ENCODE measurements around the gene CDX1. TPM values are rescaled to one million over a fixed set of nuclear protein-coding genes. Genes with fewer than 3 reads are reported as not detected.

Gene CDX1
- total RNA-seq, 1 experiment from 2014 or later, result 0.22 TPM

- H2BK12ac ChIP-seq (ENCODE audit: insufficient read length, low read depth, low read length), result no peak overlapping the region
- H3K14ac ChIP-seq (ENCODE audit: insufficient read depth, low read length), result no peak overlapping the region
- no peak for TF ChIP-seq CTCF (conservative IDR thresholded peaks at IDR 0.05)
- no peak for DNase-seq
- no peak overlapping the region for H3K4ac ChIP-seq (ENCODE audit: low read depth, low read length)
- H3K27me3 Mint-ChIP-seq (ENCODE audit: low read depth), result peaks cover 64% of the 10 kb centered on the region
- no peaks in the 10 kb centered on the region for H3K79me2 ChIP-seq (ENCODE audit: insufficient read depth, low read length)
- no peak overlapping the region for H3K18ac ChIP-seq (ENCODE audit: insufficient read length, low read depth, low read length)
- no peak overlapping the region for H2AK5ac ChIP-seq (ENCODE audit: insufficient read length, low read length)
- no peaks in the 10 kb centered on the region; a peak in 1 of 7 replicates for H3K36me3 Mint-ChIP-seq (ENCODE audit: insufficient read depth in 1 of 3, low read depth in 3 of 3)
- H2BK15ac ChIP-seq (ENCODE audit: low read depth, low read length), result no peak overlapping the region
- no peak overlapping the region for H3K9ac ChIP-seq (ENCODE audit: extremely low read depth, insufficient read length, low read length)
- H3K27ac Mint-ChIP-seq, result no peak overlapping the region
- no peak overlapping the region for H2BK120ac ChIP-seq (ENCODE audit: low read depth, low read length, poor library complexity, severe bottlenecking)
- H3K4me1 Mint-ChIP-seq, result peaks cover 13 to 24% of the 10 kb centered on the region in 2 experiments
- peaks cover 2% of the 10 kb centered on the region for H3K23me2 ChIP-seq (ENCODE audit: insufficient read length, low read depth, low read length, poor library complexity, severe bottlenecking)
- H2BK20ac ChIP-seq (ENCODE audit: low read depth, low read length, poor library complexity, severe bottlenecking), result no peak overlapping the region
- no peak overlapping the region for H3K4me2 ChIP-seq (ENCODE audit: insufficient read depth, insufficient read length, low read length)
- no peaks in the 10 kb centered on the region for H4K20me1 ChIP-seq (ENCODE audit: control insufficient read depth, insufficient read depth, insufficient read length)
- no peak overlapping the region for H4K91ac ChIP-seq (ENCODE audit: insufficient read length, low read depth, low read length)
- H4K8ac ChIP-seq (replicated peaks; ENCODE audit: insufficient read length, low read depth, low read length), result no peak overlapping the region
- no peak overlapping the region for H3K27ac ChIP-seq (ENCODE audit: insufficient read length, low read depth, low read length)
- no peak overlapping the region for H2BK5ac ChIP-seq (ENCODE audit: insufficient read length, low read length)
- H3K9me3 Mint-ChIP-seq, result peaks cover 0 to under 1% of the 10 kb centered on the region in 2 experiments; a peak in 2 of 5 replicates
- H3K79me1 ChIP-seq (ENCODE audit: insufficient read depth, low read depth, low read length, poor library complexity, severe bottlenecking), result no peaks in the 10 kb centered on the region
- H3K23ac ChIP-seq (ENCODE audit: insufficient read length, low read depth, low read length), result no peak overlapping the region
- no peak overlapping the region for H3T11ph ChIP-seq (ENCODE audit: low read length)
- H3K4me3 Mint-ChIP-seq, result no peak overlapping the region; a peak in 1 of 5 replicates
- H3K9me3 ChIP-seq (ENCODE audit: control insufficient read depth, low read depth, low read length), result no peaks in the 10 kb centered on the region
- H3K56ac ChIP-seq (ENCODE audit: insufficient read length, low read depth, low read length), result no peak overlapping the region
- no peak overlapping the region for H2AFZ ChIP-seq (ENCODE audit: low read length)
- no peak overlapping the region for H4K5ac ChIP-seq (ENCODE audit: insufficient read length, low read depth, low read length)
- peaks cover 4% of the 10 kb centered on the region for H3K4me1 ChIP-seq (ENCODE audit: insufficient read depth, low read length)
- WGBS (ENCODE audit: extremely low coverage, insufficient read length, low lambda C conversion rate), result no CpG with 5 or more reads among the region's 5 CpGs
- peaks cover 12% of the 10 kb centered on the region; the same call in 1 of the 2 replicates for H3K27me3 ChIP-seq (ENCODE audit: insufficient read depth, low read length)
These were observed 6.0 kb upstream of the CDX1 start for GRCh38 chr5:150160448-150161081.

All from H9 (cell line).